Breast epithelium (tissue), 3 donors: ENCODE data around the gene TARS1.

ENCODE experiments used
- CTCF ChIP-seq, 3 donors: fragments of 450-650 bp; IDR thresholded peaks; one replicate each; pipeline ENCODE4 v1.5.1; 2016 to 2017; ENCODE audit warnings: antibody characterized with exemption in 3 of 3, mild to moderate bottlenecking in 3 of 3, moderate library complexity in 3 of 3
- POLR2A ChIP-seq: fragments of 450-650 bp; IDR thresholded peaks from one replicate; pipeline ENCODE4 v1.6.1; 2016; ENCODE audit warnings: antibody characterized with exemption, mild to moderate bottlenecking, moderate library complexity
- POLR2AphosphoS5 ChIP-seq, 3 donors: sonication (generic); formaldehyde crosslinking; IDR thresholded peaks; one replicate each; pipeline ENCODE4 v1.6.1; 2017; ENCODE audit warnings: antibody characterized with exemption in 3 of 3

- TF ChIP-seq POLR2AphosphoS5 (IDR thresholded peaks at IDR 0.05) (no peak), CTCF (IDR thresholded peaks at IDR 0.05) (no peak), POLR2A (no peak)
These were observed 63.8 kb downstream of the TARS1 start for GRCh38 chr5:33504570-33504969.
